Breast epithelium (tissue), 3 donors: ENCODE results near the gene ADGRA1.

ENCODE experiments used
- CTCF ChIP-seq, 3 donors: fragments of 450-650 bp; IDR thresholded peaks; one replicate each; pipeline ENCODE4 v1.5.1; 2016 to 2017; ENCODE audit warnings: antibody characterized with exemption in 3 of 3, mild to moderate bottlenecking in 3 of 3, moderate library complexity in 3 of 3
- POLR2A ChIP-seq: fragments of 450-650 bp; IDR thresholded peaks from one replicate; pipeline ENCODE4 v1.6.1; 2016; ENCODE audit warnings: antibody characterized with exemption, mild to moderate bottlenecking, moderate library complexity

- TF ChIP-seq POLR2A (no peak), CTCF (IDR thresholded peaks at IDR 0.05) (no peak)
Observed at GRCh38 chr10:133096616-133097269, 9.0 kb downstream of the ADGRA1 start.
